Tibial nerve (tissue), 3 donors: ENCODE data around the gene NCAPD3.

ENCODE experiments used
- CTCF ChIP-seq, 5 experiments: fragments of 200-600 bp in 3 of 5; fragments of 450-650 bp in 2 of 5; sonication (generic) in 3 of 5; IDR thresholded peaks; one replicate each; pipeline ENCODE4 v1.5.1; 2016 to 2019; ENCODE audit warnings: antibody characterized with exemption in 5 of 5, mild to moderate bottlenecking in 3 of 5, moderate library complexity in 2 of 5
- POLR2A ChIP-seq, 2 donors: fragments of 450-650 bp; IDR thresholded peaks; one replicate each; pipeline ENCODE4 v1.6.1; 2017; ENCODE audit warnings: antibody characterized with exemption in 2 of 2, mild to moderate bottlenecking in 2 of 2, moderate library complexity in 2 of 2

GRCh38 chr11:134271978-134272377 is 48.2 kb upstream of the NCAPD3 start:
- TF ChIP-seq CTCF (IDR thresholded peaks at IDR 0.05) (no peak), POLR2A (IDR thresholded peaks at IDR 0.05) (no peak)
